Cortex of kidney (tissue), 1 donor: ENCODE measurements around the gene GRWD1.

Source experiments
- DNase-seq: peaks from one replicate; lab custom pipeline; 2025; lab: John Stamatoyannopoulos, UW

Gene GRWD1

DNA sequence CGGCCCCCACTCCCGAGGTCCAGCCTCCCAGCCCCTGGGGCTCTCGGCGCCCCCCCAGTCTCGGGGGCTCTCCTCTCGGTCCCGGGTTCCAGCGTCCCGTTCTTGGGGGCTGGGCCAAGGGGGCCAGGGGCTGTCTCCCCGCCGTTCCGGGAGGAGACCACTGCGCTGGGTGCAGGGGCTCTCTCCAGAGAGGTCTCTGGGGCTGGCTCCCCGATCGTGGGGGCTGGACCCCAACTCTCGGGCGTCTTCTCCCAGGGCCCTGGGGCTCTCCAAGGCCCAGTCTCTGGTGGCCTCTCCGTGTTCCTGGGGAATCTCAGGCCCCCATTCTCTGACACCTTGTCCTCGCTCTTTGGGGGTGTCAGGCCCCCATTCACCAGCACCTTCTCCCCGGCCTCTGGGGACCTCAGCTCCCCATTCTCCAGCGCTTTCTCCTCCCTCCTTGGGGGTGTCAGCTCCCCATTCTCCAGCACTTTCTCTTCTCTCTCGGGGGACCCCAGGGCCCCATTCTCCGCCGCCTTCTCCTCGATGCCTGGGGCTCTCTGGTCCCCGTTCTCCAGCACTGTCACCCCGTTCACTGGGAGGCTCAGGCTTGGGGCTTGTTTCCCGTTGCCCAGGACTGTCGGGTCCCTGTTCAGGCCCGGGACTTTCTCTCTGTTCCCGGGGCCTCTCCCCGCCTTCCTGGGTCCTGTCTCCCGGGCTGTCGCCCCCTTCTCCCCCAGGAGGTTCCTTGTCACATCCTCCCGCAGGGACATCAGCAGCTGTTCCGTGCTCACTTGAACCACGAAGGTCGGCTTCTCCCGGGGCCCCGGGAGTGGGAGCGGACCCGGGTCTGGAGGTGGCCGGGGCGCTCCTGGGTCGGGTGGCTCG is 52.2 kb downstream of the GRWD1 start:
- DNase-seq, result no peak

- DNase-seq, result no peak
Measured at GRCh38 chr19:48498595-48499311, 53.0 kb downstream of the GRWD1 start.

- DNase-seq, result no peak
Measured at GRCh38 chr19:48499316-48500090, 53.7 kb downstream of the GRWD1 start.

DNA sequence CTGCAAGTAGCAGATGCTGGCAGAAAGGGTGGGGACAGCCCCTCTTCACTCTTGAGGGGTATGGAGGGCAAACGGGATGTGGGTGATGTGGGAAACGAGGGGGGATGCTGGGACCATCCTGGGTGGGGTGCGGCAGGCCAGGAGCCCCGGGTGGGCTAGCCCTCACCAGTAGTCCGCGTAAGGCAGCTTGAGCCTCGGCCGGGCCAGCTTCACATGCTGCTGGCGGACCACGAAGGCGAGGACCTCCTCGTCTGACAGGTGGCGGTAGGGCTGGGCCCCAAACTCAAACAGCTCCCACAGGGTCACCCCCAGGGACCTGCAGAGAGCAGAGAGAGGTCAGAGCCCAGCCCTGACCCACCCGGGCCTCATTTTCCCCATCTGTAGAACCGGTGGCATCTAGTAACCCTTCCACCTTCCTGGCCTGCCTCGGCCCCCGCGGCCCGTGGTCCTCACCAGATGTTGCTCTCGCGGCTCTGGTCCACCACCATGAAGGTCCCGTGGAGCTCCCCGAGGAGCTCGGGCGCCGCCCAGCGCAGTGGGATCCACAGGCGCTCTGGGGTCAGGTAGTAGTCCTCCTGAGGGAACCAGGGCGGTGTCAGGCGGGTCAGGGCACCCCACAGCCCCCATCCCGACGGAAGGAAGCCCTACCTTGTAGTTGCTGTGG is 55.2 kb downstream of the GRWD1 start:
- no peak for DNase-seq

DNA sequence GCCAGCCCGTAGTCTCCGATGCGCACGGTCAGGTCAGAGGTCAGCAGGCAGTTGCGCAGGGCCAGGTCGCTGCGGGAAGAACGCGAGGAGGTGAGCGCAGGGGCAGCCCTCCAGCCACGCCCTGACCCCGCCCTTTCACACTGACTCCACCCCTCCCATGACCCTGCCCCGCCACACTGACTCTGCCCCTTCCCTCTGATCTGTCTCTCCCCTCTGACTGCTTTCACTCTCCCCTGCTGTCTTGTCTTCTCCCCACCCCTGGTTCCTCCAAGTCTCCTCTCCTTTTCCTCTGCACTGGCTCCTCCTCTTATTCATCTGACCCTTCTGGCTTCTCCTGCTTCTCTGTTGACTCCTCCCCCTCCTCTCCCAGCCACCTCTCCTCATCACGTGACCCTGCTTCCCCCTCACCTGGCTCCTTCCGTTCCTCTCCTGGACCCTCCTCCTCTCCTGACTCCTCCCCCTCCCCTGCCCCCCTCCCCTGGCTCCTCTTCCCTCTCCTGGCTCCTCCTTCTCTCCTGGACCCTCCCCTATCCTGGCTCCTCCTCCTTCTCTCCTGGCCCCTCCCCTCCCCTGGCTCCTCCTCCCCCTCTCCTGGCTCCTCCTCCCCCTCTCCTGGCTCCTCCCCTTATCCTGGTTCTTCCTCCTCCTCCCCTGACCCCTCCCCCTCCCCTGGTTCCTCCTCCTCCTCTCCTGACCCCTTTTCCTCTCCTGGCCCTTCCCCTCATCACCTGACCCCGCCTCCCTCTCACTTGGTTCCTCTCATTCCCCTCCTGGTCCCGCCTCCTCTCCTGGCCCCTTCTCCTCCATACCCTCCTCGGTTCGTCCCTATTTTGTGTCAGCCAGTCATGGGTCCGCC is 55.9 kb downstream of the GRWD1 start:
- no peak for DNase-seq

DNA sequence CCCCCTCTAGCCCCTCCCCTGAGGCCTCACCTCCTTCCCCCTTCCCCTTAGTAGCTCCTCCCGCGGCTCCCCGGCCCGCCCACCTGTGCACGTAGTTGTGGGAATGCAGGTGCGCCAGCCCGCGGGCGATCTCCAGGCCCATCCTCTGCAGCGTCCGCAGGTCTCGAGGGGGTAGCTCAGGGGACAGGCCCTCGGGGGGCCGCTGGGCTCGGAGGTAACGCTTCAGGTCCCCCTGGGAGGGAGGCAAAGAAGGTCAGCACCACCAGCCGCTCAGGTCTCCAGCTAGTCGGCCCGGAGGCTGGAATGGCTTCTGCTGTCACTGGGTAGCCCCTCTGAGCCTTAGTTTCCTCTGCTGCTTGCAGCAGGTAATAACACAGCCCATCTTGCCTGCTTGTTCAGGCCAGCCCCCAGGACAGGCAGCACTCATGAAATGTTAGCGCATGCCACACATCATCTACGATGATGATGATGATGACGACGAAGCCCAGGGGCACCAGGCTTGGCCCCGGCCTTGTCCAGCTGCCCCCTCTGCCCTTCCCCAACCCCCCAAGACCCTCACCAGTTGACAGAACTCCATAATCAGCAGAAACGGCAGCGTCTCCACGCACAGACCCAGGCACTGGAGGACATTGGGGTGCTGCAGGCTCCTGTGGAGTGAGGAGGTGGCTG is 56.7 kb downstream of the GRWD1 start:
- no peak for DNase-seq

DNA sequence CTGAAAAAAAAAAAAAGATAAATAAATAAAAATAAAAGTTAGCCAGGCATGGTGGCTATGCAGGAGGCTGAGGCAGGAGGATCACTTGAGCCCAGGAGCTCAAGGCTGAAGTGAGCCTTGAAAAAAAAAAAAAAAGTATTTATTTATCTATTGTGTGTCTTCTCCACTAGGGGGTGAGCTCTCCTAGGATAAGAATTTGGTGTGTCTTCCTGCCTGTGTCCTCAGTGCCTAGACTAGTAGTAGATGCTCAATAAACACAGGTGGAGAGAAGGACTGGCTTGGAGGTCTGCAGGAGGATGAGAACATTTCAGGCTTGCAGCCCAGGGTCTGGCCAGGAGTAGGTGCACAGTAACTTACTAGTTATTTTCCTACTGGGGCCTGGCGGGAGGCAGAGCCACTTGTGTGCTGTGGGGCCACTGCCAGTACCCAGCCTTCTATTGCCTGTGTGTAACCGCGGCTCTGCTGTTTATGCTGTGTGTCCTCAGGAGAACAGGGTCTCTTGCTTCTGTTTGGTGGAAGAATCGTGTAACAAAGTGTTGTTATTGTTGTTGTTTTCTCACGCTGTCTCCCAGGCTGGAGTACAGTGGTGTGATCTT is 60.5 kb downstream of the GRWD1 start:
- DNase-seq, result no peak
